Activated T-helper 9 cell treated with anti-CD3 and anti-CD28 coated beads, Interleukin-2, amount 50 U/mL, for 16 hours (primary cell): ENCODE measurements around the gene SPATA16.
"Not testable (repeated sequence)": the region's sequence is repeated elsewhere in the genome, so short reads cannot be mapped to it uniquely, and the experiment has no call there.

Experiments
- DNase-seq: peaks from one replicate; pipeline ENCODE4 v3.0.0-alpha.2; 2020; ENCODE audit warnings: low read depth

The SPATA16 gene

DNA sequence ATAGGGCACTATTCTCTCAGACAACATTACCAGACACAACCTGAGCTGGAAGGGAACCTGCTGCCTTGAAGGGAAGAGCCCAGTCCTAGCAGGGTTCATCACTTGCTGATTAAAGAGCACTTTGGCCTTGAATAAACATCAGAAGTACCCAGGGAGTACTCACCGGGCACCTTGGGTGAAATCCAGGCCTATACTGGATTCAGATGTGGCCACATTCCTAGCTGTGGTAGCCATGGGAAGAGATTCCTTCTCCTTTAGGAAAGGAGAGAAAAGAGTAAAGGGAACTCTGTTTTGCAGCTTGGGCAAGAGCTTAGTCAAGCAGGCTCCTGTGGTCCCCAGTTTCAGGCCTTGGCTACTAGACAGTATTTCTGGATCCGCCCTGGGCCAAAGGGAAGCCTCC is 195.0 kb downstream of the SPATA16 start:
- DNase-seq: no peak

DNA sequence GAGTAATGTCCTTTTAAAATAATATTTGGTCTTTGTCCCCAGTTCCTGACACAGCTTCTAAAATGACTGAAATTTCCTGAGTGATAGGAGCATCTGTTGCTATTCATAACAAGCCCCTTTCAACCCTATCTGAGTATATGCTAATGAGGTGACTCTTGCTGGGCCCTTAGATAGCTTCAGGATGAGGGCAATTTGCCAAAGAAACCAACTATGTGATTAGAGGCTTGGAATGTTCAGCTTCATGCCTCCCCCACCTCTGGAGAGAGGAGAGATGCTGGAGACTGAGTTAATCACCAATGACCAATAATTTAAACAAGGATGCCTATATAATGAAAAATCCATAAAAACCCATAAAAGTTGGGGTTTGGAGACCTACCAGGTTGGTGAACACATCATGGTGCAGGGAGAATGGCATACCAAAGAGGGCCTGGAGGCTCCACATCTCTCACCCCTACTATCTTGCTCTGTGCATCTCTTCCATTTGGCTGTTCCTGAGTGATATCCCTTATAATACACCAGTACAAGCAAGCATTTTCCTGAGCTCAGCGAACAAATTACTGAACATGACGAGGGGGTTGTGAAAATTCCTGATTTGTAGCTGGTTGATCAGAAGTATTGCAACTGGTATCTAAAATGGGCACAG is 201.3 kb downstream of the SPATA16 start:
- no peak for DNase-seq

DNA sequence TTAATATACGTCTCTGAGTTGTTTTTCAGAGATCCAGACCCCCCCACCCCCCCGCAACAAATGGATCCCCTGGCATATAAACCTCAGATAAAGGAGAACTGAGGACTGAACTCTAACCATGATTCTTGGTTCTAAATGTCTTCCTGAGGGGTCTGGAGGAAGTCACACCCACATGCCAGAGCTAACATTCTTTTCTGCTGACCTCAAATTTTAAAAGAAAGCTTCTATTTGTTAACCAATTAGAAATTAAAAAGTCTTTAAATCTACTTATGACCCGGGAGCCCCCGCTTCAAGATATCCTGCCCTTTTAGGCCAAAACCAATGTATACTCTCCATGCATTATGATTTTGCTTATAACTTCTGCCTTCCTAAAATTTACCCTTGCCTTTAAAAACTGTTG is 202.2 kb downstream of the SPATA16 start:
- no peak for DNase-seq

DNA sequence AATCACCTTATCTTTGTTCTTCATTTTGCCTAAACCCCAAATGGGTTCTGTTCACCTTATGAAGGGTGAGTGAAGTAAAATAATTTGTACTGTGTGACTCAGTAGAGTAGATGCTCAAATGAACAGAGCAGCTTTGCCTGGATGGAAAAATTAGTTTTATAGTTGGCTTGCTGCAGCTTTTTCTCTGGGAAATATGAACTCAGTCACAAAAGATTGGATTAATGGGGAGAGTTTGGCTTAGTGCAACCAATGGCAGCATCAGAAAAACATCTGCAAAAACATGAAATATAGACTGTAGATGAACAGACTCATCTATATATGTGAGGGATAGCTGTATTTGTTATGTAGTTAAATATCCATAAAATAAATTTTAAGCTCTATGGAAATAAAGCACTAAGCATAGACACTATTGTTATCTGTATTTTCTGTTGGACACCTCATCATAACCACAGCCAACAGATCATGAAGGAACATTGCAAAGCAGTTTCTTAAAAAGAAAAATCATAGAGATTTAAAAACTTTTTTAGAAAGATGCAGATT is 209.2 kb downstream of the SPATA16 start:
- DNase-seq: no peak

DNA sequence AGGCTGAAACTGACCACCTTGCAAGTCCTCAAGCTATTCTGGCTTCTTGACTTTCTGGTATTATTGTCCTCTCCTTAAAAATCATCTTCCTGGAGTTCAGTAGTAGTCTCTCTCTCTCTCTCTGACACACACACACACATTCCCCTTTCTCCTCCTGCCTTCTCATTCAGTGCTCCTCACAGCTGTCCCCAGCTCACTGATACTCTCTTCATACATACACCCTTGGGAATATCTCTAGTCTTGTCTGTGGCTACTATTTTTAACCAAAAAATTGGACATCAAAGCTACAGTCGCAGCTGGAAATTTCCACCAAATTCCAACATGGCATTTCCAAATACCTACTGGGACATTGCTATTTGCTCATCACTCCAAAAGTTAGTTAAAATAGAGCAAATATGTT is 211.6 kb downstream of the SPATA16 start:
- no peak for DNase-seq

DNA sequence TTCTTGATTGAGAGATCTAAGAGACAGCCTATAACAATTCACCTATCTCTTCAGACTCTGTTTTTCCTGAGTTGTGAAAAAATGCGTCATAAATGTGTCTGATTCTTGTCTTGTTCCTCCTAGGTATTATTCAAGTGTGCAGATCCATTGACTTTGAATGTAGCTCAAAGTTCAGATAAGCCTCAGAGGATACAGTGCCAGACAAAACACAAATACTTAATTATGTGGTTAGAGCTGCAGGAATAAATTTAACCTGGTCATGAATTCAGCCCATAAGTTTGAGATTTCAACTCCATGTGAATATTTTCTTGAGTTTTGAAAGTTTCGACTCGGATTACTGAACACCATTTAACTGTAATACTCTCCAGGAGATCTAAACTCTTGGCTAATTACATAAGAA is 216.5 kb downstream of the SPATA16 start:
- no peak for DNase-seq

DNA sequence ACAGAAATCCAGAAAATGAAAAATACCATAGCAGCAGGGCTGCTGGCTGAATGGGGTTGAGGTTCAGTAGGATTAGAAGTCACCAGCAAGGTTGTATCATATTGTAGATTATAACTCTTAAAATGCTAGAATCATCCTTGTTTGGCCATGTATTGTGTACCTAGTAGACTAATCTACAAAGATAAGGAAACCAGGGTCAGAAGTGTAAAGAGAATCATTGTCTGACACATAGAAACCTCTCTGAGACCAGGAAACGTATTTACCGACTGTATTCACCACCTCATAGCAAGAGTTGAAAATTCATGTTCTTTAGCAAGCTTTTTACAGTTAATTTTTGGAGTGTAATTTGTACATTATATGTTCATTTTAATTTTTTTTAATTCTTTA is 221.7 kb downstream of the SPATA16 start:
- no peak for DNase-seq

DNA sequence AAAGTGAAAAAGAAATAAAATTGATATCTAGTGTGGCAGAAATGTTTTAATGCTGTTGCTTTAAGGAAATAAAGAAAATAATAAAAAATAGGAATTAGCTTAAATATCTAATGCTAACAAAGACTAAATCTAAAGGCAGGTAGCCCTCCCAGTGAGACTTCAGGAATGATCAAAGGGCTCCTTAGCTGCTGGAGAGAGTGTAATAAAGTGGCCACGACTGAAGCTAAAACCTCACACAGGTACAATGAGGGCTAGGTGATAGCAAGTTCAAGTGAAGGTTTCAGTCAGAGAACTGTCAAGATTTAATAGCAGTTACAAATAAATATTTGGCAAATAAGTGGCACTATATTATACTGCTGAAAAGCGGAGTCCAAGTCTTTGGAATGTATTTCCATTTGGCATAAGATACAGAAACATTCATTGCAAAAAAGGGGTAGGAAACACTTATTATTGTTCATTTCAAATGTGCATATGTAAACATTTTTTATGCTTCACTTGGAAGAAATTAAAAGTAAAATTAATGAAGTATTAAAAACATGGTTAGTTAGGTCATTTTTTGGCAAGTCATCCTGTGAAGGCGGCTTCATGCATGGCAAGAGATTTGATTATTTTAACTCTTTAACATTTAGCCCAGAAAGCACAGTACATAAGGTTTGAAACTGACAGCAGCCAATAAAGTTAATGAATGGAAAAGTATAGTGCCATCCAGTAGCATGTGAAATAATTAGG is 222.3 kb downstream of the SPATA16 start:
- no peak for DNase-seq

DNA sequence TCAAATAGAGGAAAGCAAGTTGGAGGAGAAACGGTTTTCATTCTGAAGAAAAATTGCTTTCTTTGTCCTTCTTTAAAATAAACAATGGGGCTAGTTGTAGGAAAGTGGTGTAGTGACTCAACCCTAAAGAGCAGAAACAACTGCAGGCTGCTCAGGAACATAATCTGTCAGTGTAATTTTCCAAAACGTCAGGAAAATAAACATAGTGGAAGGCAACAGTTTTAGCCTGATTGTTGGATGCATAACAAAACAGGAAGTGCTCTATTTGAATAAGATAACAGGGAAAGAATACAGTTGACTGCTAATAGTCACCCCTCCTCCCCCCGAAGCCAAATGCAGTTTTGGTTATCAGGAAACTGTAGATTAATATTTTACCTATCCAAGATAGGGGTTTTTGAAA is 222.9 kb downstream of the SPATA16 start:
- DNase-seq: no peak

DNA sequence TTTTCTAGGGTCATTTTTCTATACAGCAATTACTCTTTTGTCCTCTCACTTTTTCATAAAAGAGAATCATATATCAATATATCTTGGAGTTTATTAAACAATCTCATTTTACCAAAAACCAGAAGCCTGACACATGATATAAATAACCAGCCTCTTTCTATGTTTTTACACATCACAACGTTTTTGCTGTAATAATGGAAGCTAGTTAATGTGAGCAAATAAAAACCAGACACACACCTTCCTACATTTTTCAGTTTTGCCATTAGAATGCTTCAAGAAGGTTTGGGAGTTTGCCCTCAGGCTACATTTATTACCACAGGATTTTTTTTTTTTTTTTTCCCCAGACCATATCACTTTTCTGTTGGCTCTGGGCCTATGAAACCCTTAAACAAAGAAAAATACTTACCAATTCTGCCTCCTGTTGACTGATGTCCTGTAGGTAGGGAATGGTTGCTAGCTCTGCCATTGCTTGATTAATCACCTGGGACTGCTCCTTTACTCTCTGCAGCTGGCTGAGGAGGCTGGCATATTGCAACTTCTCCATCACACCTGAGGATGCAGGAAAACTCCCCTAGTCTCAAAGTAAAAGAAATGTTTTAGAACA is 225.0 kb downstream of the SPATA16 start:
- DNase-seq: no peak

DNA sequence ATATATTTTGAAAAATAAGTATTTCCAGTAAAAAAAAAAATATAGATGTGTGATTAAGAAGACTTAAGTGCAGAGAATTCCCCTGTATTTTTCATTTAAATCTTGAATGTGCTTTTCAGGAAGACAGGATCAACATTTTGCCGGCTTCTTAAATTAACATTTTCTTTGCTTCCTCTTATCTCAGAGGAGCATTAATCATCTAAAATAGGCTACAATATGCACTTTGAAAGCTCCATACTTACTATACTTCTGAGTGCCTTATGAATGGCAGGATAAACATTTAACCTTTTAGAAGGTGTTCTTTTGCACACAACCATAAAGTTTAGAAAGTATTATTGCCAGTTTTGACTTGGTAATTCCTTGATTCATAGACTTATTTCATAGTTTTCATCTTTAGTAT is 226.2 kb downstream of the SPATA16 start:
- DNase-seq: no peak

DNA sequence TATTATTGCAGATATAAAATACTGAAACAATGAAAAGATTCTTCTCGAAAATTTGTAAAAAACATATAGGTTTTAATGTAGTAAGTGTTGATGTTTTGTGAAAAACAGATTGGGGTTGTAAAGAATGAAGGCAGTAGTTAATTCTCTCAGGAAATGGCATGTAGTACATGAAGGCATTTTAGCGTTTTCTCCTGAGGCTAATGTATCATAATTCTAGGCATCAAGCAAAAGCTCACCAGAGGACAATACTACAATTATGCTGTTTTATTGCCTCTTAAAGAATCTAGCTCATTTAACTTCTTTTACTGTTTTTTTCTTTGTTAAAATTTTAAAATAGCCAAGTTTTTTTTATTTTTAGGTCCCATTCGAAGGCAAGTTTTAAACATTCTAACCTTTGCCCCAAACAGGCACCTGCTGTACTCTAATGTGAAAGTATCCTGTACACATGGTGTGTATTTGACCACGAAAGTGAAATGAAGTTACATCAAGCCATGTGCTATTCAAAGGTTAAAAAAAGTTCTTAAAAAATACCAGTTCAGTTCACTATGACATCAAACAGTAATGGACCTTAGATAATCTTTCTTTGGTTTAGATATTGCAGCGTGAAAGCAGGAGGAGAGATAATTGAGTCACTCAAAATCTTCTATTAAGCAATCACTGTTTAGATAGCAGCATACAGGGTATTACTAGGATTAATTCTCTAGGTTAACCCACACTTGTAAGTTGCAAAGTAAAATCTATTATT is 227.0 kb downstream of the SPATA16 start:
- DNase-seq: no peak

DNA sequence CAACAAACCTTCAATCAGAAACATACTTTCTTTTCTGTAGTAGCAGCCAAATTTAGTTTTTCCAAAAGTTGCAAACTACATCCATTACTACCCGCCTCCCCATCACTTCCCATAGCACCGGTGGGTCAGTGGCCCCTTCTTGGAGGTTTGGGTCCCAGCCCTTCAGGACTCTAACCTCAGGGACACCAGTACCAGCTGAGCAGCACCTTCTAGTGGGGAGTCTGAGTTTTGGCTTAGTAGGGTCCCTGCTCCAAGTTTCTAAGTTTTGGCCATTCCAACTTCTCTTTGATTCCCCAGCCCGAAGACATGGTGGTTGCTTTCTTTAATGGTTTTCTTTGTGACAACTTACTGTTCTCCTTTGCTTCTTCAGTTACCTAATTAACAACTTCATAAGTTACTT is 229.9 kb downstream of the SPATA16 start:
- no peak for DNase-seq

DNA sequence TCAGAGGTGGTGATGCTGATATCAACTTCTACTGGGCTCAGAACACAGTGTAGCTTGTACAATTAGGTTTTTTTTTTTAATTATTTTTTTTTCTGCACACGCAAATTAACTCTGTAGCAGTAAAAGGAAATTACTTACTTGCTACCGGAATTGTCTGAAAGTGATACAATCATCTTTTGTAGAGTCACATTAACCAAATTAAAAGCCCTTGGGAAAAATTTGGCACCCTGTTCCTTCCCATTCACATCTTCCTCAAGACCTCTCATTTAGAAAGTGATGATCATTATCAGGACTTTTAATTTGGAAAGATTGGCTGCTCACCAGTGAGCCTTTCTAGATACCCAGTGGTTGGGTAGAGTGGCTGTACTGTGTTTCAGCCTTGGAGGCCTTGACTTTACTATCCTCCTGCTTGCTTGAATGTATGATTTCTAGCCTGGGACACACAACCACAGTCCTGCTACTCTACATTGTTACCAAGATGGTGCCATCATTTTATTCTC is 232.2 kb downstream of the SPATA16 start:
- no peak for DNase-seq

DNA sequence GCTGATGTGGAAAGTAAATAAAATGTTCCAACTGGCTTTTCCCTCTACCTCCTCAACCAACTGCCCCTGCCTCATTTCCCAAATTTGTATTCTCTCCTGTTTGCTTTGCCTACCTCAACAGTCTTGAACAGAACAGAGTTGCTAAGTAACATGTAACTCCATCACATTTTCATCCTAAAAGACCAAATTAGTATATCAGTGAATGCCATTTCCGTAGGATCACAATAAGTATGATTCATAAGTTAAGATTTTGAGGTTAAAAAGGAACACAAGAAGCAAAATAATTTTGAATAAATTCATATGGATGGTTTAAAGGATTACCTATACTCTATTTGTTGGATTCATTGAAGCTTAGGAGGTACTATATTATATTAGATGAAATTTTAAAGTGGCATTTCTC is 235.6 kb downstream of the SPATA16 start:
- no peak for DNase-seq

DNA sequence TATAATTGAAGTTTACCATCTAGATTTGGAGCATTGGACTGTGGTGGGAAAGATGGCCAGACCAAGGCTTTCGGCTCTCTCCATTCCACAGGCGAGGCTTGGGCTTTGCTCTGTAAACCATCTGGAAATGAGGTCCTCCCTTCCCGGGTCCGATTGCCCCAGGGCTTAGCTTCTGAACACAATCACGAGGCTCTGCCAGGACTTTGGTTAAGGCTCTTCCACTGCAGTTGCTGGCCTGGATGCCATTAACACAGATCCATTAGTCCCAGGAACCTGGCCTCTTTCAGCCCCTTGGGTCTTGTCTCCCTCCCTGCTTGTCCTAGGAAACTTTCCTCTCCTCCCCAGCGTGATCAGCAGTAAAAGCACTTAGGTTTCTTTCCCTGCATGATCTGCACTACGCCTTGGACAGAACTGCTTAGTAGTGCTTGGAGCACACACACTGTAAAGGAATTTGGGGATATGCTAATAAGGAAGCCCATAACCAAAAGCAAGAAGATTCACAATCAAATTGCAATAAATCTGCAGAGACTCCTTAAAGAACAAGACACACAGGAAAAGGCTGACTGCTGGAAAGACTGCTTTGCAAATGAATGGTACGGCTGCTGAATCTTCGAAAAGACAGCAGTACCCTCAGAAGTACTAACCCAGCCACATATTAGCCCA is 236.2 kb downstream of the SPATA16 start:
- no peak for DNase-seq

DNA sequence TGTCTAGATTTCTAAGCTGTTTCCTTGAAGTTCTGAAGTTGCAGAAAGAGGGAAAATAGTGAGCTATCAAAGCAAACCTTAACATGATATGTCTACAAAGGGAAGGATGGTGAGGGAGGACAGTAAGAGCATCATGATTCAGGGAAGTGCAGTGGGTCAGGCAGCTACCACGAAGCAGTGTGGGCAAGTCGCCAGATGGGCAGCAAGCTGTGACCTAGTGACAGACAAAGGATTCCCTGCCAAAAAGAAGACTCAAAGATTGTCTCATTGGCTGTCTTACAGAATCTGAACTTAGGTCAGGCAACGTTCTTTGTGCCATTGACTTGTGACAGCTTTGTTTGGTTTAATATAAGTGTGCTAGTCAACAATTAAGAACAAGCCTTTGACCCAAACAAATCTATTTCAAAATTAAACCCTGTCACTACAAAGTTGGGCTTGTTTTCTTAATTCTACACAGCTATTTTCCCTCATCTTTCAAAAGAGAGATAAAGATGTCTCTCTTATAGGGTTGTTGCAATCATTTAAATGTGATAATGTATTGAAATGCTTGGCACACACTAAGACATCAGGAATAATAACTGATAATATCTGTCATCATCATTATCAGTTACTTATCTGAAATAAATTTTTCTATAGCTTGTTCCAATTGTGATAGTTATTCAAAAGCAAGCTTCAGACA is 237.3 kb downstream of the SPATA16 start:
- no peak for DNase-seq

DNA sequence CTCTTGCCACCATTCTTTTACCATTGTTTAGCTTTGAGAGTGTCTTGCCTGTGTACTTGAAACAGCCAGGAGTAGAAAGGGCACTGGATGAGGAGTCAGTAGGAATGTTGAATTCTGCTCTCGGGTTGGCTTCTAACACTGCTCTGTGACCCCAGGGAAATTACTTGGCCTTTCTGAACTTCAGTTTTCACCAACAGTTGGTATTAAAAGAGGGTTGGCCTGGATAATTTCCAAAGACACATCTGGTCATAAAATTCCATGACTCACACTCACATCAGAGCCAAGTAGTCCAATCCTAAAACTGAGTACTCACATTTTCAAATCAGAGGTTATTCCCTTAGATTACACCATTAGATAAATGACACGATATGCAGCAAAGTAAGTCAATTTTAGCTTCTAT is 248.9 kb downstream of the SPATA16 start:
- no peak for DNase-seq

DNA sequence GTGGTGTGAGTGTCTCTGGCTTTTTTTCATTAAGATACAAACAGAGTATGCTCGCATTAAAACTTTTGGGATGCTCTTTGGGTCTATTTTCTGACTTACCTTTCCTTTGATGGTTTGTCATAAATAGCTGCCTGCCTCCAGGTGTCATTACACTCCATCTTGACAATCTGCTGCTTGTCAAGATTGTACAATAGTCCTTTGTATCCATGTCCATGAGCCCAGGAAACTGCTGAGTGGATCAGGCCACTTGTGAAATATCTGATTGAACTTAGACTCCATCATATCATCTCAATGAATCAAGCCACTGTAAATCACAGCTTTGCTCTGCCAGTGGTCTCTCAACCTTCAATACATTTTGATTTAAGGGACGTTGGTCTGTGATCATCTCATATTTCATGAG is 255.3 kb downstream of the SPATA16 start:
- no peak for DNase-seq

DNA sequence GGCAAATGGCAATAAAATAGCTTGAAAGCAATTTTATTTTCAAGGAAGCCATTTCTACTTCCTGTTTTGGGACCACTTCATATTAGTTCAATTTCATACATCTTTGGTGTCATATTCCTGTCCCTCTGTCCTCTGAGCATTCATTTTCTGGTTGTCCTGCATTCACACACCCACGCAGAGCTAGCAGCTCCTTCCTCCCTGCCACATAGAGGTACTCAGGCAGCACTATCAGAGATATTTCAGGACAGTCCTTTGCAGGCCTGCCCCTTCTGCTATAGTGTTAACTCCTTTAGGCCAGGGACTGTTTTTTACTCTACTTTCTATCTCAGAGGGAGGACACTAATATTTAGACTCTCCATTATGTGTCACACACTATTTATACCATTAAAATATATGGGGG is 258.5 kb downstream of the SPATA16 start:
- no peak for DNase-seq

DNA sequence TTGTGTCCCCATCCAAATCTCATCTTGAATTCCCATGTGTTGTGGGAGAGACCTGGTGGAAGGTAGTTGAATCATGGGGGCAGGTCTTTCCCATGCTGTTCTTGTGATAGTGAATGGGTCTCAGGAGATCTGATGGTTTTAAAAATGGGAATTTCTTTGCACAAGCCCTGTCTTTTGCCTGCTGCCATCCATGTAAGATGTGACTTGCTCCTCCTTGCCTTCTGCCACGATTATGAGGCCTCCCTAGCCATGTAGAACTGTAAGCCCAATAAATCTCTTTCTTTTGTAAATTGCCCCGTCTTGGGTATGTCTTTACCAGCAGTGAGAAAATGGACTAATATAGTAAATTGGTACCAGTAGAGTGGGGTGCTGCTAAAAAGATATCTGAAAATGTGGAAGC is 261.7 kb downstream of the SPATA16 start:
- DNase-seq: not testable (repeated sequence)
